HepG2 (cell line): Measurements from ENCODE around the gene SND1. TPM values are rescaled to one million over a fixed set of nuclear protein-coding genes. Genes with fewer than 3 reads are reported as not detected.
A peak's percentile ranks its signal among the peaks of the same experiment; 100 is the strongest.

ENCODE experiments used
- ATRX ChIP-seq: sonication (generic); formaldehyde crosslinking; IDR thresholded peaks from 2 replicates; pipeline ENCODE4 v1.4.0; 2020; ENCODE audit warnings: missing genetic modification reagents, borderline replicate concordance
- DBP ChIP-seq: sonication (generic); formaldehyde crosslinking; IDR thresholded peaks from 2 replicates; pipeline ENCODE4 v1.4.0; 2020; ENCODE audit warnings: missing genetic modification reagents; ENCODE audit errors: not compliant biosample characterization
- EZH2 ChIP-seq: conservative IDR thresholded peaks from 2 replicates; pipeline ENCODE4 v1.6.1; 2012; ENCODE audit warnings: mild to moderate bottlenecking, low read depth, low read length, moderate library complexity
- GABPB1 ChIP-seq: IDR thresholded peaks from 2 replicates; pipeline ENCODE4 v1.6.1; 2016; ENCODE audit warnings: mild to moderate bottlenecking, missing genetic modification reagents, moderate library complexity, missing compliant biosample characterization
- ISL2 ChIP-seq: sonication (generic); formaldehyde crosslinking; IDR thresholded peaks from 2 replicates; pipeline ENCODE4 v1.5.0; 2020; ENCODE audit warnings: missing genetic modification reagents
- KLF6 ChIP-seq: IDR thresholded peaks from 2 replicates; pipeline ENCODE4 v1.8.0; 2016; ENCODE audit warnings: missing biosample characterization, missing genetic modification reagents
- MAFK ChIP-seq, 2 experiments: IDR thresholded peaks in 1 of 2; conservative IDR thresholded peaks in 1 of 2; 2 replicates each; pipeline ENCODE4 v1.6.1; 2011; ENCODE audit warnings: improper control_type of control experiment in 2 of 2, low read length in 2 of 2
- MXD1 ChIP-seq: sonication (generic); formaldehyde crosslinking; IDR thresholded peaks from 2 replicates; pipeline ENCODE4 v1.4.0; 2020; ENCODE audit warnings: mild to moderate bottlenecking, missing genetic modification reagents
- MXD4 ChIP-seq: IDR thresholded peaks from 2 replicates; pipeline ENCODE4 v1.6.1; 2016; ENCODE audit warnings: mild to moderate bottlenecking, missing biosample characterization, missing genetic modification reagents
- MYC ChIP-seq: sonication (generic); formaldehyde crosslinking; IDR thresholded peaks from 2 replicates; pipeline ENCODE4 v1.9.0; 2021; ENCODE audit warnings: missing genetic modification reagents, borderline replicate concordance
- NFKBIZ ChIP-seq: IDR thresholded peaks from 2 replicates; pipeline ENCODE4 v1.6.1; 2018; ENCODE audit warnings: missing genetic modification reagents, missing compliant biosample characterization
- NKX3-1 ChIP-seq: sonication (generic); formaldehyde crosslinking; IDR thresholded peaks from 2 replicates; pipeline ENCODE4 v1.5.0; 2020; ENCODE audit warnings: missing genetic modification reagents
- ONECUT2 ChIP-seq: sonication (generic); formaldehyde crosslinking; IDR thresholded peaks from 2 replicates; pipeline ENCODE4 v1.4.0; 2020; ENCODE audit warnings: missing genetic modification reagents
- PHF21A ChIP-seq: sonication (generic); formaldehyde crosslinking; IDR thresholded peaks from 2 replicates; pipeline ENCODE4 v1.5.0; 2020; ENCODE audit warnings: mild to moderate bottlenecking, missing genetic modification reagents
- PRPF4 ChIP-seq: fragments of 200-400 bp; formaldehyde crosslinking; IDR thresholded peaks from 2 replicates; pipeline ENCODE4 v1.6.1; 2016; ENCODE audit warnings: low read length, low read depth; ENCODE audit not compliant: poor library complexity, severe bottlenecking
- SP1 ChIP-seq, 2 experiments: fragments of 450-650 bp in 1 of 2; sonication (generic) in 1 of 2; formaldehyde crosslinking in 1 of 2; IDR thresholded peaks; 2 replicates each; pipeline versions ENCODE4 v1.4.0 to v1.6.1; 2016 to 2020; ENCODE audit warnings: missing genetic modification reagents in 1 of 2
- XRCC5 ChIP-seq: fragments of 200-400 bp; formaldehyde crosslinking; optimal IDR thresholded peaks from 2 replicates; pipeline ENCODE3; 2017; ENCODE audit warnings: mild to moderate bottlenecking, low read length
- ZFP82 ChIP-seq: sonication (generic); formaldehyde crosslinking; IDR thresholded peaks from 2 replicates; pipeline ENCODE4 v1.5.1; 2020; ENCODE audit warnings: mild to moderate bottlenecking, missing genetic modification reagents, borderline replicate concordance
- ZFX ChIP-seq: sonication (generic); formaldehyde crosslinking; IDR thresholded peaks from 2 replicates; pipeline ENCODE4 v1.4.0; 2020; ENCODE audit warnings: mild to moderate bottlenecking, low read depth, missing genetic modification reagents, moderate library complexity
- ZNF143 ChIP-seq: sonication (generic); formaldehyde crosslinking; IDR thresholded peaks from 2 replicates; pipeline ENCODE4 v1.4.0; 2020; ENCODE audit warnings: missing genetic modification reagents
- ZNF263 ChIP-seq: sonication (generic); formaldehyde crosslinking; IDR thresholded peaks from 2 replicates; pipeline ENCODE4 v1.4.0; 2020; ENCODE audit warnings: missing genetic modification reagents
- ZNF354B ChIP-seq: sonication (generic); formaldehyde crosslinking; IDR thresholded peaks from 2 replicates; pipeline ENCODE4 v1.8.0; 2022; ENCODE audit warnings: mild to moderate bottlenecking, missing genetic modification reagents
- ZNF629 ChIP-seq: sonication (generic); formaldehyde crosslinking; conservative IDR thresholded peaks from 2 replicates; pipeline ENCODE4 v1.5.0; 2020; ENCODE audit warnings: missing genetic modification reagents
- ZNF652 ChIP-seq: IDR thresholded peaks from 2 replicates; pipeline ENCODE4 v1.6.1; 2016; ENCODE audit warnings: low read depth, borderline replicate concordance
- ZNF770 ChIP-seq: sonication (generic); formaldehyde crosslinking; IDR thresholded peaks from 2 replicates; pipeline ENCODE4 v1.5.0; 2020; ENCODE audit warnings: mild to moderate bottlenecking, missing genetic modification reagents
- ZNF772 ChIP-seq: sonication (generic); formaldehyde crosslinking; IDR thresholded peaks from 2 replicates; pipeline ENCODE4 v1.5.0; 2020; ENCODE audit warnings: mild to moderate bottlenecking, missing genetic modification reagents
- ZNF792 ChIP-seq: IDR thresholded peaks from 2 replicates; pipeline ENCODE4 v1.6.1; 2016
- ZNF816 ChIP-seq: sonication (generic); formaldehyde crosslinking; IDR thresholded peaks from 2 replicates; pipeline ENCODE4 v1.8.0; 2022; ENCODE audit warnings: missing genetic modification reagents, mild to moderate bottlenecking, borderline replicate concordance
- polyA plus RNA-seq, 8 experiments: library from polyadenylated mRNA; depleted of rRNA in 3 of 8; stranded (reverse) in 7 of 8; unstranded in 1 of 8; fragments of >200 nt; fragmentation: Illumina TruSeq in 4 of 8; extraction: Trizol in 4 of 8; gene quantifications; 2 replicates each; pipeline versions ENCODE4 v1.2.1 to v1.2.3, GENCODE V29; 2011 to 2016; ENCODE audit warnings: low read depth in 4 of 8, missing spikeins in 1 of 8, mixed read lengths in 1 of 8; ENCODE audit not compliant: insufficient read depth in 1 of 8
- total RNA-seq, 5 experiments: library from RNA; depleted of rRNA; stranded (reverse); fragments of >200 nt; fragmentation: Illumina TruSeq; extraction: Trizol; gene quantifications; 2 replicates each; pipeline ENCODE4 v1.2.3, GENCODE V29; 2016; ENCODE audit warnings: low read depth in 1 of 5

Gene SND1
- total and polyA plus RNA-seq, 2 of the 13 experiments (the other 11 are each of a cell fraction or from before 2014, with no cell fraction given) = 110 to 182 TPM

GRCh38 chr7:127651556-127652332, at the start of gene SND1 (continued):
- TF ChIP-seq SP1 (IDR thresholded peaks at IDR 0.05) (no peak), SP1 (CRISPR knock-in tag; IDR thresholded peaks at IDR 0.05) (0 out of 2 replicates have a peak, but pooled peaks have one; percentile 42), NKX3-1 (CRISPR knock-in tag) (0 out of 2 replicates have a peak, but pooled peaks have one; percentile 46), NFKBIZ (CRISPR knock-in tag) (0 out of 2 replicates have a peak, but pooled peaks have one; percentile 55), ZNF652 (0 out of 2 replicates have a peak, but pooled peaks have one; percentile 28), MXD4 (peak; percentile 87), ISL2 (CRISPR knock-in tag) (no peak), KLF6 (CRISPR knock-in tag) (peak; percentile 95), EZH2 (no peak), PHF21A (CRISPR knock-in tag) (peak; percentile 57; the same call in 1 of the 2 replicates), ZNF792 (peak; percentile 67), ZNF816 (CRISPR knock-in tag) (peak; percentile 97; the same call in 1 of the 2 replicates), ZFP82 (CRISPR knock-in tag) (peak; percentile 94; the same call in 1 of the 2 replicates), MAFK (conservative IDR thresholded peaks at IDR 0.05 in 1 of 2, IDR thresholded peaks at IDR 0.05 in 1 of 2; ENCODE audit: low read length in 2 of 2) (peak; percentile 70 to 89), ZNF263 (CRISPR knock-in tag) (0 out of 2 replicates have a peak, but pooled peaks have one; percentile 23), ZNF629 (CRISPR knock-in tag) (0 out of 2 replicates have a peak, but pooled peaks have one; percentile 27), ATRX (CRISPR knock-in tag) (no peak), ZFX (CRISPR knock-in tag) (peak; percentile 79), MYC (CRISPR knock-in tag) (peak; percentile 74; the same call in 1 of the 2 replicates), ZNF770 (CRISPR knock-in tag) (peak; percentile 32; the same call in 1 of the 2 replicates), ONECUT2 (CRISPR knock-in tag) (no peak), ZNF354B (CRISPR knock-in tag) (no peak), DBP (CRISPR knock-in tag) (peak; percentile 75), ZNF143 (CRISPR knock-in tag) (peak; percentile 89), ZNF772 (peak; percentile 93; the same call in 1 of the 2 replicates), XRCC5 (peak; percentile 28), MXD1 (CRISPR knock-in tag) (peak; percentile 89), PRPF4 (peak; percentile 6), GABPB1 (CRISPR knock-in tag) (peak; percentile 97)
